Coronary artery (tissue), 2 donors: ENCODE results near the gene SYT3.

Experiments
- DNase-seq: peaks from one replicate; pipeline ENCODE4 v3.0.0-alpha.2; 2017; ENCODE audit warnings: low spot score
- H3K27ac ChIP-seq, 2 donors: fragments of 200-600 bp; sonication (generic); one replicate each; pipeline ENCODE4 v1.5.1; 2016 to 2019
- H3K4me3 ChIP-seq: fragments of 200-600 bp; sonication (generic); 2 replicates; pipeline ENCODE4 v1.5.1; 2016; ENCODE audit warnings: mild to moderate bottlenecking, moderate library complexity
- TF ChIP-seq, protein P1 (sequence below): fragments of 200-600 bp; sonication (generic); IDR thresholded peaks from one replicate; pipeline ENCODE4 v1.5.1; 2019; ENCODE audit warnings: antibody characterized with exemption

The SYT3 gene

GRCh38 chr19:50636317-50637085 is 3.2 kb downstream of the SYT3 start:
- no peak for DNase-seq
- TF ChIP-seq, protein P1, sequence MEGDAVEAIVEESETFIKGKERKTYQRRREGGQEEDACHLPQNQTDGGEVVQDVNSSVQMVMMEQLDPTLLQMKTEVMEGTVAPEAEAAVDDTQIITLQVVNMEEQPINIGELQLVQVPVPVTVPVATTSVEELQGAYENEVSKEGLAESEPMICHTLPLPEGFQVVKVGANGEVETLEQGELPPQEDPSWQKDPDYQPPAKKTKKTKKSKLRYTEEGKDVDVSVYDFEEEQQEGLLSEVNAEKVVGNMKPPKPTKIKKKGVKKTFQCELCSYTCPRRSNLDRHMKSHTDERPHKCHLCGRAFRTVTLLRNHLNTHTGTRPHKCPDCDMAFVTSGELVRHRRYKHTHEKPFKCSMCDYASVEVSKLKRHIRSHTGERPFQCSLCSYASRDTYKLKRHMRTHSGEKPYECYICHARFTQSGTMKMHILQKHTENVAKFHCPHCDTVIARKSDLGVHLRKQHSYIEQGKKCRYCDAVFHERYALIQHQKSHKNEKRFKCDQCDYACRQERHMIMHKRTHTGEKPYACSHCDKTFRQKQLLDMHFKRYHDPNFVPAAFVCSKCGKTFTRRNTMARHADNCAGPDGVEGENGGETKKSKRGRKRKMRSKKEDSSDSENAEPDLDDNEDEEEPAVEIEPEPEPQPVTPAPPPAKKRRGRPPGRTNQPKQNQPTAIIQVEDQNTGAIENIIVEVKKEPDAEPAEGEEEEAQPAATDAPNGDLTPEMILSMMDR: no peak
- Histone ChIP-seq H3K27ac (no peak overlapping the region), H3K4me3 (no peak overlapping the region)

- Histone ChIP-seq H3K4me3 (no peak overlapping the region), H3K27ac (no peak overlapping the region)
- TF ChIP-seq, protein P1: no peak
- no peak for DNase-seq
Measured at GRCh38 chr19:50633973-50634372, 5.7 kb downstream of the SYT3 start.

- no peak for DNase-seq
- Histone ChIP-seq H3K4me3 (no peak overlapping the region), H3K27ac (no peak overlapping the region)
- TF ChIP-seq, protein P1: no peak
Measured at GRCh38 chr19:50633359-50633758, 6.3 kb downstream of the SYT3 start.

GRCh38 chr19:50632151-50632835 is 7.4 kb downstream of the SYT3 start:
- DNase-seq: no peak
- TF ChIP-seq, protein P1: no peak
- no peak overlapping the region for H3K27ac ChIP-seq
- no peak overlapping the region for H3K4me3 ChIP-seq

GRCh38 chr19:50629801-50630200 is 9.9 kb downstream of the SYT3 start:
- Histone ChIP-seq H3K4me3 (no peak overlapping the region), H3K27ac (no peak overlapping the region)
- TF ChIP-seq, protein P1: no peak
- no peak for DNase-seq

GRCh38 chr19:50629194-50629593 is 10.5 kb downstream of the SYT3 start:
- DNase-seq: no peak
- TF ChIP-seq, protein P1: no peak
- H3K4me3 ChIP-seq: no peak overlapping the region
- no peak overlapping the region for H3K27ac ChIP-seq

- no peak overlapping the region for H3K27ac ChIP-seq
- no peak for DNase-seq
- no peak overlapping the region for H3K4me3 ChIP-seq
- TF ChIP-seq, protein P1: no peak
Measured at GRCh38 chr19:50628551-50628950, 11.1 kb downstream of the SYT3 start.
